ENCODE results near the gene DOCK1.

Gene DOCK1

GRCh38 chr10:127089446-127089845 is 184.2 kb downstream of the DOCK1 start:
- no peak for DNase-seq

GRCh38 chr10:127090138-127090537 is 184.9 kb downstream of the DOCK1 start:
- no peak for DNase-seq

DNA sequence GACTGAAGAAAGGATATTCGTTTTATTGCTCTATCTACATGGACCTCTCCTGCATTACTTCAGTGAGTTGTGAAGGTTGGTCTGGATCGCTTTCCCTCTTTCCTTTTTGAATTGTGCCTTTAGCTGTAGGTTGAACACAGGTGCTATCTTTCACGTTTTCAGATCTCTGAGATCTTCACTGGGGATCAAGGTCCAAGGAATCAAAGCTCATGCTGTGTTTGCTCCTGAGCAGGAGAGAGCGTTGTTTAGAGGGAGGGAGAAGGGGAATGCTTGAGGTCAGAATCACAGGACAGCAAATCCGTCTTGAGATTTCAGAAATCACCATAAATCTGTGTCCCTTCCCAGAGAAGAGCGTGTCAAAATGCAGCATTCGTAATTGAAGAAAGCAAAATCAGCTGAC is 186.1 kb downstream of the DOCK1 start:
- DNase-seq: no peak

- no peak for DNase-seq
Observed at GRCh38 chr10:127092916-127093315, 187.7 kb downstream of the DOCK1 start.

- DNase-seq: no peak
Observed at GRCh38 chr10:127094984-127095383, 189.8 kb downstream of the DOCK1 start.

- no peak for DNase-seq
Observed at GRCh38 chr10:127100983-127101615, 195.9 kb downstream of the DOCK1 start.

GRCh38 chr10:127102176-127102575 is 196.9 kb downstream of the DOCK1 start:
- no peak for DNase-seq

GRCh38 chr10:127115100-127115499 is 209.9 kb downstream of the DOCK1 start:
- DNase-seq: no peak

GRCh38 chr10:127117125-127117524 is 211.9 kb downstream of the DOCK1 start:
- peak; percentile 55 for DNase-seq

DNA sequence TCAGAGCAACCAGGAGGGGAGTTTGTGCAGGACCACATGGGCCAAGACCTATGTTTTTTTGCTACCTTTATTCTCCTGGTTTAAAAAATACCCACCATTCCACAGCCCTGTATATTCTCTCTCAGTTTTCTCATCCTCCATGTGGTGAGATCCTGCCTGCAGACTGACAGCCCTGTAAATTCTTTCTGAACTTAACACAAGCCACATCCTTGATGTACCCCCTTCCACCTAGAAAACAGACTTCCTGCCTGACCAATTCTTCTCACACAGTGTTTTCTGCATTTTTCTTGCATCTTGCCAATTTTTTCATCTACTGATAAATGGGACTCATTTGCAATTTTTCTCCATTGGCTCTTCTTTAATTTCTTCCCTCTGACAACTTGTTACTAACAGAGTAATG is 212.8 kb downstream of the DOCK1 start:
- DNase-seq: no peak

- no peak for DNase-seq
Observed at GRCh38 chr10:127119936-127120335, 214.7 kb downstream of the DOCK1 start.

GRCh38 chr10:127122831-127123230 is 217.6 kb downstream of the DOCK1 start:
- no peak for DNase-seq

- peak; percentile 52 for DNase-seq
Observed at GRCh38 chr10:127123626-127124025, 218.4 kb downstream of the DOCK1 start.

GRCh38 chr10:127125331-127125730 is 220.1 kb downstream of the DOCK1 start:
- DNase-seq: no peak

- DNase-seq: no peak
Observed at GRCh38 chr10:127127822-127128221, 222.6 kb downstream of the DOCK1 start.

GRCh38 chr10:127129104-127129503 is 223.9 kb downstream of the DOCK1 start:
- DNase-seq: no peak

GRCh38 chr10:127132451-127132850 is 227.2 kb downstream of the DOCK1 start:
- DNase-seq: no peak

DNA sequence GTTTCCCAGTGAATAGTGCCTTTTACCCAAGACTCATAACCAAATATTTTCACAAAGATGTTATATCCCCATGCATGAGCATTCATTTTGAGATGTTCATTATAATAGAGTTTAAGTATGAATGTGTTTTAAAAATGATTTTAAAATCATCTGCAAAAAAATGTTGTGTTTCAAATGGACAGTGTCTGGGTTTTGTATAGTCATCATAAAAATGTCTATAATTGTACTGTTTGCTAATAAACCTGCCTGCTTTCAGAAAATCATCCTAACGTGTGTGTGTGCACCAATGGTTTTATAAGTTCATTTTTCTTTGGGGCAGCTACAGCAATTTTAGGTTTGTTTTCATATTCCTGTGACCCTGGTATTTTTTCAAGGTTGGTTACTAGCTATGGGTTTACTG is 228.0 kb downstream of the DOCK1 start:
- no peak for DNase-seq

- DNase-seq: no peak
Observed at GRCh38 chr10:127133672-127134500, 228.7 kb downstream of the DOCK1 start.

- no peak for DNase-seq
Observed at GRCh38 chr10:127135844-127136577, 230.8 kb downstream of the DOCK1 start.

DNA sequence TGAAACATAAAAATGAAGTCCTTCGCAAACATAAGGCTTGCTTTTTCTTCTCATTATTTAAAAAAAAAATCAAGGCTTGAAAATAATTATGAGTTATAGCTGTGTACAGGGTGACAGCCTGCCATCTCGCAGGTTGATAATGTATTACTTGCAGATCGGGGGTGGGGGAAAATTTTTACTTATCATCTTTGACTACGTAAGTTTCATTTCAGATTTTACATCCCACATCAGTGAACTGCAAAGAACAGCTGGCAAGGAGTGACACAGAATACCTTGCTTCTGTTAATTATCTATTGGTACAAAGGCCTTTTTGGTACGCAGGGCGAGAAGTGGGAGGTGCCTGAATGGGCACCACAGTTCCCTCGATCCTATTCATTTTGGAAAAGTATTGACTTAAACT is 232.2 kb downstream of the DOCK1 start:
- DNase-seq: no peak

DNA sequence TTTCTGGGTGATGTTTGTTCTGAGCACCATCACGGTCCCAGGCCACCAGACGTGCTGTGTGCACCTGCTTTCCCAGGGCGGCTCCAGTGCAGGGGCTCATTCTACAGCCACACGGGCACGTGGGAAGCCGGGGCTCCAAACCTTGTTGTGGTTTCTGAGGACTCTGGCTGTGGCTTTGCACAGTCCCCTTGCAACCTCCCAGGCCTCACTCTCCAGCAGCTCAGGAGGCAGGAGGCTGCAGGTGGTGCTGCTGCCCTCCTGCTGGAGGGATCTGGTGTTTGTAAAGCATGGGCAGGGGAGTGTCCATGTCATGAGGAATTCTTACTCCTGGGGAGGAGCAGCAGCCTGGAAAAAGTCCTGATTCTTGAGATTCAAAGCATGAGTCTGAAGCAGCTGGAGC is 236.9 kb downstream of the DOCK1 start:
- DNase-seq: no peak

GRCh38 chr10:127142856-127143255 is 237.6 kb downstream of the DOCK1 start:
- no peak for DNase-seq

DNA sequence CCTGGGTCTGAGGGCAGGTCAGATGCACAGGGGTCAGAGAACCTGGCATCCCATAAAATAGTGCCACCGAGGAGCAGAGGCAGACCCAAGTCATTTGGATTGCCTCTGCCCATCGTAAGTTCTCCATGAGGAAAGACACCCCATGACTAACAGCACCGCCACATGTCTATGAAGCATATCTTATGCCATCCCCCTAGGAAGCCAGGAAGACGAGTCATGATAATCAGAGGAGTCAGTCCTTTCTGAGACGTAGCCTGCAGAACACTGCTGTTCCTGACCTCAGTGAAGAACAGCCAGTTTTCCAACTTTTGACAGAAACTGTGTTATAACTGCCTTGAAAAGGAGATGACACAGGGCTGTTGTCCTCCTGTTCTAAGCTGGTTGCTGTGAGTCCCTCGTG is 239.9 kb downstream of the DOCK1 start:
- DNase-seq: peak; percentile 91
